Tibial artery (tissue), 4 donors: Measurements from ENCODE around the gene MVB12A.

Experiments used
- DNase-seq, 2 donors: peaks; one replicate each; pipeline ENCODE4 v3.0.0-alpha.2; 2019
- H3K27ac ChIP-seq, 2 donors: fragments of 200-600 bp; sonication (generic) in 1 of 2; 1 replicate in 1 of 2; 2 replicates in 1 of 2; pipeline ENCODE4 v1.5.1; 2018 to 2019; ENCODE audit warnings: mild to moderate bottlenecking in 1 of 2
- H3K27me3 ChIP-seq, 2 donors: fragments of 200-600 bp; sonication (generic) in 1 of 2; one replicate each; pipeline versions ENCODE4 v1.5.1 to v1.6.0; 2016 to 2019
- H3K36me3 ChIP-seq, 3 donors: fragments of 200-600 bp; sonication (generic) in 2 of 3; one replicate each; pipeline ENCODE4 v1.5.1; 2016 to 2019; ENCODE audit warnings: mild to moderate bottlenecking in 2 of 3
- H3K4me1 ChIP-seq, 4 donors: fragments of 200-600 bp; sonication (generic) in 2 of 4; 1 replicate in 3 of 4; 2 replicates in 1 of 4; pipeline ENCODE4 v1.5.1; 2016 to 2019
- H3K4me3 ChIP-seq, 2 donors: fragments of 200-600 bp; sonication (generic) in 1 of 2; 1 replicate in 1 of 2; 2 replicates in 1 of 2; pipeline ENCODE4 v1.5.1; 2018 to 2019; ENCODE audit warnings: mild to moderate bottlenecking in 2 of 2
- H3K9me3 ChIP-seq, 3 donors: fragments of 200-600 bp; sonication (generic) in 1 of 3; one replicate each; pipeline ENCODE4 v1.5.1; 2016 to 2019
- CTCF ChIP-seq, 2 experiments: fragments of 200-600 bp in 1 of 2; fragments of 450-650 bp in 1 of 2; IDR thresholded peaks; one replicate each; pipeline ENCODE4 v1.5.1; 2017 to 2019; ENCODE audit warnings: antibody characterized with exemption in 2 of 2, mild to moderate bottlenecking in 1 of 2, moderate library complexity in 1 of 2
- intact Hi-C: fragments of 100-400 bp; cut with DNase I; formaldehyde crosslinking; loops from one replicate; pipeline ENCODE4 v1.15.0; 2023; ENCODE audit warnings: low total_unique reads

MVB12A gene

GRCh38 chr19:17447704-17448130 lies 27.9 kb downstream of the MVB12A start:
- Histone ChIP-seq H3K4me1 (peaks cover 0 to 14% (median 8%) of the 10 kb centered on the region in 4 donors), H3K27me3 (peaks cover 0 to 39% of the 10 kb centered on the region in 2 donors), H3K27ac (no peak overlapping the region), H3K4me3 (peak overlapping the region in 1 of 2 donors; percentile 51), H3K9me3 (no peaks in the 10 kb centered on the region), H3K36me3 (no peaks in the 10 kb centered on the region)
- no peak for TF ChIP-seq CTCF (IDR thresholded peaks at IDR 0.05)
- intact Hi-C loops, result no loop called here
- no peak for DNase-seq

GRCh38 chr19:17448131-17448967 lies 28.5 kb downstream of the MVB12A start, which contains the start of gene TMEM221:
Gene TMEM221, minus strand, starts transcription at chr19:17448668. Its CDS starts 206 bp downstream, at chr19:17448462.
- intact Hi-C loops, result no loop called here
- peak in 1 of 2 experiments; percentile 36 for TF ChIP-seq CTCF (IDR thresholded peaks at IDR 0.05)
- Histone ChIP-seq H3K4me3 (peak within 1 kb of the TSS; percentile 27 to 51), H3K36me3 (no peaks in the 10 kb centered on the region), H3K9me3 (no peaks in the 10 kb centered on the region), H3K27ac (no peak within 1 kb of the TSS), H3K27me3 (peaks cover 0 to 43% of the 10 kb centered on the region in 2 donors), H3K4me1 (peaks cover 0 to 14% (median 8%) of the 10 kb centered on the region in 4 donors)
- DNase-seq, result peak in 1 of 2 donors; percentile 47

- no peaks in the 10 kb centered on the region for H3K36me3 ChIP-seq
- no peak for TF ChIP-seq CTCF (IDR thresholded peaks at IDR 0.05)
- intact Hi-C loops, result loop anchor here (10.0 kb wide), 1 partner anchor 124 kb away; no protein-coding TSS in a partner anchor
- peaks cover 0 to 64% of the 10 kb centered on the region in 2 donors for H3K27me3 ChIP-seq
- no peak overlapping the region for H3K4me3 ChIP-seq
- peaks cover 0 to 24% (median 10%) of the 10 kb centered on the region in 4 donors for H3K4me1 ChIP-seq
- H3K9me3 ChIP-seq, result no peaks in the 10 kb centered on the region
- DNase-seq, result no peak
- no peak overlapping the region for H3K27ac ChIP-seq
Measured at GRCh38 chr19:17450264-17451075, 30.6 kb downstream of the MVB12A start.

GRCh38 chr19:17451820-17452219 lies 32.0 kb downstream of the MVB12A start:
- no peak for TF ChIP-seq CTCF (IDR thresholded peaks at IDR 0.05)
- Histone ChIP-seq H3K36me3 (no peaks in the 10 kb centered on the region), H3K27me3 (peaks cover 0 to 75% of the 10 kb centered on the region in 2 donors), H3K4me3 (no peak overlapping the region), H3K4me1 (peaks cover 0 to 33% (median 15%) of the 10 kb centered on the region in 4 donors), H3K9me3 (no peaks in the 10 kb centered on the region), H3K27ac (no peak overlapping the region)
- DNase-seq, result no peak
- intact Hi-C loops, result loop anchor here (10.0 kb wide), 1 partner anchor 123 kb away; no protein-coding TSS in a partner anchor

- H3K9me3 ChIP-seq, result no peaks in the 10 kb centered on the region
- no peak overlapping the region for H3K4me3 ChIP-seq
- DNase-seq, result no peak
- H3K4me1 ChIP-seq, result peaks cover 0 to 19% (median 7%) of the 10 kb centered on the region in 4 donors
- intact Hi-C loops, result loop anchor here (10.0 kb wide), 1 partner anchor 120 kb away; no protein-coding TSS in a partner anchor
- TF ChIP-seq CTCF (IDR thresholded peaks at IDR 0.05), result no peak
- H3K27me3 ChIP-seq, result peaks cover 0 to 79% of the 10 kb centered on the region in 2 donors
- no peak overlapping the region for H3K27ac ChIP-seq
- H3K36me3 ChIP-seq, result no peaks in the 10 kb centered on the region
Measured at GRCh38 chr19:17454576-17455071, 34.8 kb downstream of the MVB12A start.
